ENCODE results near the gene AMPH. TPM values are rescaled to one million over a fixed set of nuclear protein-coding genes. Genes with fewer than 3 reads are reported as not detected.

AMPH gene
- total RNA-seq, 1 experiment from 2014 or later = 9.0 TPM

DNA sequence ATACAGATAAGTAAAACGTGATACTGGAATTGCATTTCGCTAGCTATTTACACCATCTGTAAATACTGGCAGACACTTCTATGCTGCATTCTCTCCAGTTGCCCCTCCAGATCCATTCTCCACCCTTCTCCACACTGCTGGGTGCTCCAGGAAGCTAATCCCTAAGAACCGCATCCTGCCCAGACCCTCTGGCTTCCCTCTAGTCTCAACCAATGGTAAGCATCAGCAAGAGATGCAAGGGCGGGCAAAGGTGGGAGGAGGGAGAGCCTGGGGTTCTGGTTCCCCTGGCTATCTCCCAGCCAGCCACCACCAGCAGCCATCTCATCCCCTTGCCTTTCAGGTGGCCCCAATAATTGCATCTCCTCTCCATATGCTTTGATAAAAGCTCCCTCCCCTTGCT lies 84.4 kb downstream of the AMPH start:
- no peak overlapping the region for H3K27ac Mint-ChIP-seq
- peaks cover 14% of the 10 kb centered on the region for H3K4me1 Mint-ChIP-seq
- H3K9me3 Mint-ChIP-seq = no peaks in the 10 kb centered on the region
- POLR2A ChIA-PET = no interaction called here
- no peak for DNase-seq (ENCODE audit: low spot score)
- H3K27me3 Mint-ChIP-seq (ENCODE audit: low read depth) = no peaks in the 10 kb centered on the region
- TF ChIP-seq MAX (CRISPR knock-in tag; IDR thresholded peaks at IDR 0.05) (no peak), PRDM15 (CRISPR knock-in tag; IDR thresholded peaks at IDR 0.05) (no peak), FOXP1 (CRISPR knock-in tag; IDR thresholded peaks at IDR 0.05; ENCODE audit: borderline replicate concordance) (no peak), HMGA2 (CRISPR knock-in tag; IDR thresholded peaks at IDR 0.05) (no peak)
- ATAC-seq = peak; percentile 65
- no peak overlapping the region for H3K4me3 Mint-ChIP-seq
- CTCF ChIA-PET = no interaction called here
- H3K36me3 Mint-ChIP-seq = no peaks in the 10 kb centered on the region

DNA sequence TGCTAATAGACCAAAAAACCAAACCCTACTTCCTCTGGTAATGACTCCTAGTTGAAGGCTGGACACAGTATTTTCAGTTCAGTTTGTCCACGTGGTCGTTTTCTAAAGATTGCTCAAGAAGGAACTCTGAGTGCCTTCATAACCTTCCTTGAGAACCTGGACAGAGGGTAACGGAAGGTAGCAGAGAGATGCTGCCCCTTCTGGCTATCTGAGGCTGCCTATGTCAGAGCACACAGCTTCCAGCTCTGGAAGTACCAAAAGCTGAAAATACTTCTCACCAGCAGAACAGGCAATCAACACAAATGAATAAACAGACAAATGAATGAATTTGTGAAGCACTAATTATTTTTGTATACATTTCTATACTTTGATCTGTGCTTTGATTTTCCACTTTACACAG lies 85.2 kb downstream of the AMPH start:
- H3K27me3 Mint-ChIP-seq (ENCODE audit: low read depth) = no peaks in the 10 kb centered on the region
- ChIA-PET POLR2A (no interaction called here), CTCF (no interaction called here)
- no peaks in the 10 kb centered on the region for H3K36me3 Mint-ChIP-seq
- TF ChIP-seq, protein P1, sequence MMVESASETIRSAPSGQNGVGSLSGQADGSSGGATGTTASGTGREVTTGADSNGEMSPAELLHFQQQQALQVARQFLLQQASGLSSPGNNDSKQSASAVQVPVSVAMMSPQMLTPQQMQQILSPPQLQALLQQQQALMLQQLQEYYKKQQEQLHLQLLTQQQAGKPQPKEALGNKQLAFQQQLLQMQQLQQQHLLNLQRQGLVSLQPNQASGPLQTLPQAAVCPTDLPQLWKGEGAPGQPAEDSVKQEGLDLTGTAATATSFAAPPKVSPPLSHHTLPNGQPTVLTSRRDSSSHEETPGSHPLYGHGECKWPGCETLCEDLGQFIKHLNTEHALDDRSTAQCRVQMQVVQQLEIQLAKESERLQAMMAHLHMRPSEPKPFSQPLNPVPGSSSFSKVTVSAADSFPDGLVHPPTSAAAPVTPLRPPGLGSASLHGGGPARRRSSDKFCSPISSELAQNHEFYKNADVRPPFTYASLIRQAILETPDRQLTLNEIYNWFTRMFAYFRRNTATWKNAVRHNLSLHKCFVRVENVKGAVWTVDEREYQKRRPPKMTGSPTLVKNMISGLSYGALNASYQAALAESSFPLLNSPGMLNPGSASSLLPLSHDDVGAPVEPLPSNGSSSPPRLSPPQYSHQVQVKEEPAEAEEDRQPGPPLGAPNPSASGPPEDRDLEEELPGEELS (CRISPR knock-in tag; IDR thresholded peaks at IDR 0.05) = no peak
- no peak for TF ChIP-seq CREM (CRISPR knock-in tag; IDR thresholded peaks at IDR 0.05)
- TF ChIP-seq, protein P2, sequence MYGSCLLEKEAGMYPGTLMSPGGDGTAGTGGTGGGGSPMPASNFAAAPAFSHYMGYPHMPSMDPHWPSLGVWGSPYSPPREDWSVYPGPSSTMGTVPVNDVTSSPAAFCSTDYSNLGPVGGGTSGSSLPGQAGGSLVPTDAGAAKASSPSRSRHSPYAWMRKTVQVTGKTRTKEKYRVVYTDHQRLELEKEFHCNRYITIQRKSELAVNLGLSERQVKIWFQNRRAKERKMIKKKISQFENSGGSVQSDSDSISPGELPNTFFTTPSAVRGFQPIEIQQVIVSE (CRISPR knock-in tag; IDR thresholded peaks at IDR 0.05; ENCODE audit: borderline replicate concordance) = no peak
- TF ChIP-seq GRHL2 (CRISPR knock-in tag; IDR thresholded peaks at IDR 0.05; ENCODE audit: insufficient replicate concordance, severe bottlenecking) = no peak
- TF ChIP-seq CREB1 (CRISPR knock-in tag; IDR thresholded peaks at IDR 0.05) = no peak
- no peak for TF ChIP-seq ZNF396 (CRISPR knock-in tag; IDR thresholded peaks at IDR 0.05; ENCODE audit: borderline replicate concordance)
- no peak for TF ChIP-seq ZNF219 (CRISPR knock-in tag; IDR thresholded peaks at IDR 0.05; ENCODE audit: borderline replicate concordance)
- TF ChIP-seq ELF4 (CRISPR knock-in tag; IDR thresholded peaks at IDR 0.05; ENCODE audit: low read depth) = no peak
- no peak for TF ChIP-seq ZMAT4 (CRISPR knock-in tag; IDR thresholded peaks at IDR 0.05)
- no peak for TF ChIP-seq TCF7 (CRISPR knock-in tag; IDR thresholded peaks at IDR 0.05; ENCODE audit: low read depth)
- no peak for TF ChIP-seq RORB (CRISPR knock-in tag; IDR thresholded peaks at IDR 0.05)
- TF ChIP-seq EMX1 (CRISPR knock-in tag; IDR thresholded peaks at IDR 0.05) = no peak
- TF ChIP-seq, protein P3, sequence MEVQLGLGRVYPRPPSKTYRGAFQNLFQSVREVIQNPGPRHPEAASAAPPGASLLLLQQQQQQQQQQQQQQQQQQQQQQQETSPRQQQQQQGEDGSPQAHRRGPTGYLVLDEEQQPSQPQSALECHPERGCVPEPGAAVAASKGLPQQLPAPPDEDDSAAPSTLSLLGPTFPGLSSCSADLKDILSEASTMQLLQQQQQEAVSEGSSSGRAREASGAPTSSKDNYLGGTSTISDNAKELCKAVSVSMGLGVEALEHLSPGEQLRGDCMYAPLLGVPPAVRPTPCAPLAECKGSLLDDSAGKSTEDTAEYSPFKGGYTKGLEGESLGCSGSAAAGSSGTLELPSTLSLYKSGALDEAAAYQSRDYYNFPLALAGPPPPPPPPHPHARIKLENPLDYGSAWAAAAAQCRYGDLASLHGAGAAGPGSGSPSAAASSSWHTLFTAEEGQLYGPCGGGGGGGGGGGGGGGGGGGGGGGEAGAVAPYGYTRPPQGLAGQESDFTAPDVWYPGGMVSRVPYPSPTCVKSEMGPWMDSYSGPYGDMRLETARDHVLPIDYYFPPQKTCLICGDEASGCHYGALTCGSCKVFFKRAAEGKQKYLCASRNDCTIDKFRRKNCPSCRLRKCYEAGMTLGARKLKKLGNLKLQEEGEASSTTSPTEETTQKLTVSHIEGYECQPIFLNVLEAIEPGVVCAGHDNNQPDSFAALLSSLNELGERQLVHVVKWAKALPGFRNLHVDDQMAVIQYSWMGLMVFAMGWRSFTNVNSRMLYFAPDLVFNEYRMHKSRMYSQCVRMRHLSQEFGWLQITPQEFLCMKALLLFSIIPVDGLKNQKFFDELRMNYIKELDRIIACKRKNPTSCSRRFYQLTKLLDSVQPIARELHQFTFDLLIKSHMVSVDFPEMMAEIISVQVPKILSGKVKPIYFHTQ (CRISPR knock-in tag; IDR thresholded peaks at IDR 0.05) = no peak
- TF ChIP-seq ATF3 (CRISPR knock-in tag; conservative IDR thresholded peaks at IDR 0.05) = no peak
- no peak for TF ChIP-seq ATF6 (CRISPR knock-in tag; IDR thresholded peaks at IDR 0.05)
- TF ChIP-seq NFE2L1 (CRISPR knock-in tag; IDR thresholded peaks at IDR 0.05) = no peak
- TF ChIP-seq PRRX2 (CRISPR knock-in tag; IDR thresholded peaks at IDR 0.05) = no peak
- TF ChIP-seq, protein P4, sequence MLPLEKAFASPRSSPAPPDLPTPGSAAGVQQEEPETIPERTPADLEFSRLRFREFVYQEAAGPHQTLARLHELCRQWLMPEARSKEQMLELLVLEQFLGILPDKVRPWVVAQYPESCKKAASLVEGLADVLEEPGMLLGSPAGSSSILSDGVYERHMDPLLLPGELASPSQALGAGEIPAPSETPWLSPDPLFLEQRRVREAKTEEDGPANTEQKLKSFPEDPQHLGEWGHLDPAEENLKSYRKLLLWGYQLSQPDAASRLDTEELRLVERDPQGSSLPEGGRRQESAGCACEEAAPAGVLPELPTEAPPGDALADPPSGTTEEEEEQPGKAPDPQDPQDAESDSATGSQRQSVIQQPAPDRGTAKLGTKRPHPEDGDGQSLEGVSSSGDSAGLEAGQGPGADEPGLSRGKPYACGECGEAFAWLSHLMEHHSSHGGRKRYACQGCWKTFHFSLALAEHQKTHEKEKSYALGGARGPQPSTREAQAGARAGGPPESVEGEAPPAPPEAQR (CRISPR knock-in tag; IDR thresholded peaks at IDR 0.05) = no peak
- no peak for TF ChIP-seq ATF1 (CRISPR knock-in tag; IDR thresholded peaks at IDR 0.05)
- no peaks in the 10 kb centered on the region for H3K9me3 Mint-ChIP-seq
- H3K4me3 Mint-ChIP-seq = no peak overlapping the region
- H3K4me1 Mint-ChIP-seq = peaks cover 14% of the 10 kb centered on the region
- ATAC-seq (peak; percentile 67; the same call in 1 of the 2 replicates), DNase-seq (ENCODE audit: low spot score) (no peak)
- no peak overlapping the region for H3K27ac Mint-ChIP-seq
